ENCODE results near the gene GUCA2B. TPM values are rescaled to one million over a fixed set of nuclear protein-coding genes. Genes with fewer than 3 reads are reported as not detected.

The GUCA2B gene
- total RNA-seq, 1 donor from 2014 or later: not detected

DNA sequence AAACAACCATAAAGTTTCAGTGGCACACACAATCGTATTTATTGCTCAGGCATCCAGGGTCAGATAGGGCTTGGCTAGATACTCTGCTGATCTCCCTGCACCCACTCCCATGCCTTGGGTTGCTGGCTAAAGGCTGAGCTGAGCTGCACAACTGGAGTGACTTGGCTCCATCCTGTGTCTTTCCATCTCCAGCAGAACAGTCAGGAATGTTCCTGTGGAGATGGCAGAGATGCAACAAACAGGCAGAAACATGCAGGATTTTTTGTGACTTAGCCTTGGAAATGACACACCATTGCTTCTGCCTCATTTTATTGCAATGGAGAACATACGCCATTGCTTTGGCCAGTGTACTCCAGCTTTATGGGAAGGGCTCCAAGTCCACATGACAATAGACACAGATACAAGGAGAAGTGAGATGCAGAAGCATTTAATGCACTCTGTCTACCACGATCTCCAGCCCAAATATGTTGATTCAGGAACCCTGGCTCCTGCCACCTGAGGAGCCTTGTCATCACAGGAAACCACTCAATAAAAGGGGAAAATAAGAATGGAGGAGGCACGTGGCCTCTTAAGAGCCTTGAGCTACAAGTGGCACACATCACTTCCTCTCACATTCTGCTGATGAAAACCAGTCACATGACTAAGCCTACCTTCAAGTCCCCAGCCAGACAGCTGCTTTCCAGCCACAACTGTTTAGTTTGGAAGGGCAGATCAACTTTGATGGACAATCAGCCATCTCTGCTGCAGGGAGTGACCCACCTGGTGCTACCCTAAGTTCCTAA is 10.1 kb upstream of the GUCA2B start:
- intact Hi-C loops (cut with micrococcal nuclease): no loop called here

DNA sequence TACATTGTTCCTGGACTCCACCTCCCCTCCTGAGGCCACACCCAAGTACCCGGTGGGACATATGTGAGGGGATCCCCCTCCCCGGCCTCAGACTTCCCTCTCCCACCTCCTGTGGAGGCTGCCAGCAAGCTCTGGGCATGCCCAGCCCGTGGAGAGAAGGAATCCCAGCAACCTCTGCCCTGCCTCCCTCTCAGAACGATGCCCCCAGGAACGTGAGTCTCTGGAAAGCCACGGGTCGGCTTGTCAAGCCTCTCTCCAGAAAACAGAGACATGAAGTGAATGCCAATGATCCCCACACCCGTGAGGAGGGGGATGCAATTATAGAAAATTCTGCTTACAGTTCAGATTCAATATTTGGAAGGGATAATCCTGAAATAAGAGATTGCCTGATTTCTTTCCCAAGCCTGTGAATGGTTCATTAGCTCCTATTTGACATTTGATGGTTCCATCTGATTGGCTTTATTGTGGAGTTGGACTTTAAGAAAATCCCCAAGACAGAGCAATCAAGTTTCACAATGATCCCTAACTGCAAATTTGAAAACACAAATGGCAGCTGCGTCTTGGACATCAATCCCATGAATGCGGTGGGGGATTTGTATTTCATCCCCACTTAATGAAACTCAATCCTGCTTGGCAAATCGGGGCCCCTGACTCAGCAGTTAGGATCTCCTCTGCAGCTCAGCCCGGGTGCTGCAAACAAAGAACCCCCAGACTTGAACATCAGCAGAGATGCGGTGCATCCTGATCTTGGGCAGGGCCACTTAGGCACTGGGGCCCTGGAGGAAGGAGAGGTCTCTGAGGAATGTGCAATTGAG is 9.1 kb upstream of the GUCA2B start:
- intact Hi-C loops (cut with micrococcal nuclease): no loop called here

DNA sequence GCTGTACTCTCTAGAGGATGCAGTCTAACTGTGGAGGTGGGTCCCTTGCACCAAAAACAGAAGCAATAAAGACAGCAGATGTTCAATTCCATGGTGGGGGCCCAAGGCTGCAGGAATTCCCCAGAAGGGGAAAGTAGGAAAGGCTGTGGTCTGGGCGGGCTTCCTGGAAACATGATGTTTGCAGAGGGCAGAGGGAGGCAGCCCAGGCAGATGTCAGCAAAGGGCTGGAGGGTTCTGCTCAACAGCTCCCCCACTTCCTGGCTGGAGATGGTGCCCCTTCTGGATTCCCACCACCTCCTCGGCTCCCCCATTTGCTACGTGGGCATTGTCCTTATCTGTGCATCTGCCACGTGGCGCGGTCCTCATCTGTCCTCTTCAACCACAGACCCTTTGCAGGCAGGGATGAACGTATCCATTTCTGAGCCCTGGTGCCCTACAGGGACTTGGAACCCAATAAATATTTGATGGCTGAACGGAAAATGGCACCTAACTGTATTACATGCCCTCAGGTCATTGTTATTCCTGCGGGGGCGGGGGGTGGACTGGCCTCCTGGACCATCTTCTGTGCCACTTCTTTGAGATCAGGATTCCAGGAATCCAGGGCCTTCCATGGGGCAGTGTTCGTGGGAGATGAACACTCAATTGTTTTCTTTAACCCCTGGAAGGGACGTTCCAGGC is 8.4 kb upstream of the GUCA2B start:
- intact Hi-C loops (cut with micrococcal nuclease): no loop called here

DNA sequence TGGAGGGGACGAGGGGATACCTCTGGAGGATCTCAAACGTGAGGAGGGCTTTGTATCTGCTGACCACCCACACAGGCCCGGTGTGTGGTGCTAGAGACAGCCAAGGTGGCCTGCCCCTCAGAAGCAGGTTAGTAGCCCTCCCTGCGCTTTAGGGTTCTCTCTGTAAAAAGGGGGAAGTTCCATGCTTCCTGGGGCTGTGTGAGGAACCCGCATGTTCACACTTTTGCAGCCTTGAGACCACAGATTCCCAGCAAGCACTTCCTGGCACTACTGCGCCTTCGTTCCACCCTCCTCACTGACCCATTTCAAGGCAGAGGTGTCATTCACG is 7.9 kb upstream of the GUCA2B start:
- intact Hi-C loops (cut with micrococcal nuclease): no loop called here

DNA sequence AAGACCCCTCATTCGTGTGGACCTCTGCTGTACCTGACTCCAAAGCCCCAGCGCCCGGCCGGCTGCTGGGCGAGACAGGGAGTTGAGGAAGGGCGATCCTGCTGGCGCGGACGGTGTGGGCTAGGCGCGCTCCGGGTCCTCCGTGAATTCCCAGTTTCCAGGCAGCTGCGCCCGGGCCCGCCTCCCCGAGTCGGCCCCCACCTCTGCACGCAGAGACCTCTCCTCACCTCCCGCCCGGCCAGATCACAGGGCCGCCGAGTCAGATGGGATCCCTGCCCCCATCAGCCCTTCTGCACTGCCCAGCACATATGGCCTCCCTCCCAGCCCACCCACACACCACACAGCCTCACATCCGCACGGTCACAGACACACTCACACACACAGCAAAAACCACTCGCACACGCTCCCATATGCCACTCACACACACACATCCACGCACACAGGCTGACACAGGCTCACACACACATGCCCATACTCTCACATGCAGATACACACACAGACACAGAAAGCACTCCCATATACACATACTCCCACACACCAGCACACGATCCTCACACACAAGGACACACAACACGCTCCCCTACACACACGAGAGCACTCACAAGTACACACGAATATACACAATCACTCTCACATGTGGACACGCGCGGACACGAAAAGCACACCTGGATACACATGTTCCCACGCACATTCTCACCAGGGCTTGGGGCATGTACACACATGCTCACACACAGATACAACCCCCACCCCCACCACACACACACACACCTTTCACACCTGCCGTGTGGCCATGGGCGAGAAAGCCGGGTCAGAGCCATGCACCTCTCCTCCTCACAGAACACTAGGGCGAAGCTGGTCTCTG is 7.2 kb upstream of the GUCA2B start:
- intact Hi-C loops (cut with micrococcal nuclease): no loop called here

DNA sequence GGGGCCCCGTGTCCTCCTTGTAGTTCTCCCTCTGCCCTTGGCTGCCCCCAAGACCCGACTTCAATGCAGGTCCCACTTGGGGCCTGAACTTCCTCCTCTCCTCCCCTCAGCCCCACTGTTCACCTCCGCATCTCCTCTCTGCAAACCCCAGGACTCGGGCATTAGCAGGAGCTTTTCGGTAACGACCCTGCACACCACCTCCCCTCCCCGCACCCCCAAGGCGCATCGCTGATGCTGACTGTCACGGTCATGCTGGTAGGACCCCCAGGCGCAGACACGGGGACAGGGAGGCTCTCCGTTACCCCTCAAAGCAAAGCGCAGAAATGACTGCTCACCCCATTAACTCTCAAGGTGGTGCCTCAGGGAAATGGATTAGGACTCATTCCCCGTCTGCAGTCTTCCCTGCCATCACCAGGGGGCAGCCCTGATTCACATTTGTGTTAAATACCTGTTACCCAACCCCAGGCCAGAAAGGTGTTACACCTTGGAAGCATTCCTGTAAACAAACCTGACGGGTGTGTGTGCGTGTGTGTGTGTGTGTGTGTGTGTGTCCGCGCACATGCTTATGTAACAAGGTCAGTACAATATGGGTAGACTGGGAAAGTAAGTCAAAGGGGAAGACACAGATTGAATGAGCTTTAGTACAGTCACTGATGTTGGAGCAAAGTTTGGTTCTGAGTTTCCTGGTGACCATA is 6.4 kb upstream of the GUCA2B start:
- intact Hi-C loops (cut with micrococcal nuclease): no loop called here

DNA sequence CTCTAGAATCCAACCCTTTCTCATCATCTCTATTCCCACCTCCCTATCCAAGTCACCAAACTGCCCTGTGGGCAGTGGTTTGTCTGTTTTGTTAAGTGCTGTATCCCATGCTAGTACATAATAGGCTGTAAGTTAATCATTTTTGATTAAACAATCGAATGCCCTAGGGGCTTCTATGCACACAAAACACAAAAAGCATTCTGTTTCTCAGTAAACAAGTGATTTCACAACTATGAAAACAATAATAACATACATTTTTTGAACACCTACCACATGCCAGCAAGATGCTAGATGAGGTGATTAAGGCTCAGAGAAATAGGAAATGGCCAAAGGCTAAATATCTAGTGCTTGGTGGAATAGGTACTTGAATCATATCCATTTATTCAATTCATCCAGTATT is 5.0 kb upstream of the GUCA2B start:
- intact Hi-C loops (cut with micrococcal nuclease): no loop called here

DNA sequence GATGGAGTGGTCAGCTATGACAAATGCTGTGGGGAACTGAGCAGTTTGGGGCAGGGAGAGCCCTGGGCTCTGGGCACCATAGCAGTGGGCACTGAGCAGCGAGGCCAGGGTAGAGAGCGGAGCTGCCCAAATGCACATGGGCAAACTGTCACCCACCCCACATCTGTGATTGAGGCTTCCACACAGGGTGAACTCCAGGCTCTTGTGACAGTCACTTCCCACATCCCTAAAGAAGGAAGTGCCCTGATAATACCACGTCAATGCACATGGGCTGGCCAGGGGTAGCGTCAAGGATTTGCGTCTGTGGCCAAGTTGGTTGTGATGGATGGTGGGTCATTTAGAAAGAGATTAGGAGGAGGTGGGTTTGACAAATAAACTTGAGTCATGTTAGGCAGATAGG is 2.6 kb upstream of the GUCA2B start:
- intact Hi-C loops (cut with micrococcal nuclease): no loop called here

DNA sequence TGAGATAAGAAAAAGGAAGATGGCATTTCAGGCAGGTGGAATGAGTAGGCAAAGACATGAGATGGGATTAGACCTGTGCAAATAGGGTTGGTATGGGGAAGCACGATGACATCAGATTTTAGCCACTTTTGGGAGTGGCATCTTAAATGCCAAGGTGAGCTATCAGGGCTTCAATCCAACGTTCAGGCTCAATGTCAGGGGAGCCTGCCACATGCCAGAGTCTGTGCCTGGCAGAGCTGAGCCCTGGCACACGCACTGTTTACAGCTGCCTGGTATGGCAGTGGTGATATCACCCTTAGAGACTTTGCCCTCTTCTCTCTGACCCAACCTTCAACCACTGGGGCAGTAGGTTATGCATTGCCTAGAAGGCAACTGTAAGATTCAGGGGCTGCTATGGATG is 1.1 kb upstream of the GUCA2B start:
- intact Hi-C loops (cut with micrococcal nuclease): no loop called here

DNA sequence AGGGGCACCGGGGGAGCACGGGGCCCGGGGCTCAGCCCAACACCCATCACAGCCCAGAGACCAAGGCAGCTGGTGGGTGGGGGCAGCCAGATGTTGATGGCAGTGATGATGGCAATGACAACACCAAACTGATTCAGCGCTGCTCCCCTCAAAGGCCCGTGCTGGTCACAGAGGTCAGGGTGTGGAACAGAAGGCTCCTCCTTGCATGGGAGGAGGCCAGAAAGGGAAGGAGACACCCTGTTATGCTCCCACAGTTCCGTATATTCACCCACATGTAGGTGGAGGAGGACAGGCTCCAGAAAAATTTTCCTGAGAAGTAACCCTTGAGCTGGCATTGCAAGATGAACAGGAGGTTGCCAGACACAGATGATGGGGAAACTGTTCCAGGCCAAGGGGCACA is 414 bp downstream of the GUCA2B start:
- intact Hi-C loops (cut with micrococcal nuclease): no loop called here

DNA sequence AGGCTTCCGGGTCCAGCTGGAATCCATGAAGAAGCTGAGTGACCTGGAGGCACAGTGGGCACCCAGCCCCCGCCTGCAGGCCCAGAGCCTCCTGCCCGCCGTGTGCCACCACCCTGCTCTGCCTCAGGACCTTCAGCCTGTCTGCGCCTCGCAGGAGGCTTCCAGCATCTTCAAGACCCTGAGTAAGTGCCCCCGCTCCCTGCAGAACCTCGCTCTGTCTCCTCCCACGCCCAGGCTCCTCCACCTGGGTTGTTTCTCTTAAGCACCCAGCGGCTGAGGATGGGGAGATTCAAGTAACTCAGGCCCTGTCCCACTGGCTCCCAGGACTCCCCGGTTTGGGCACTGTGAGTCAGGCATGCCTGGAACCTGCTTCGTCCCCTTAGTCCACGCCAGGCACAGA is 1.5 kb downstream of the GUCA2B start:
- intact Hi-C loops (cut with micrococcal nuclease): no loop called here

DNA sequence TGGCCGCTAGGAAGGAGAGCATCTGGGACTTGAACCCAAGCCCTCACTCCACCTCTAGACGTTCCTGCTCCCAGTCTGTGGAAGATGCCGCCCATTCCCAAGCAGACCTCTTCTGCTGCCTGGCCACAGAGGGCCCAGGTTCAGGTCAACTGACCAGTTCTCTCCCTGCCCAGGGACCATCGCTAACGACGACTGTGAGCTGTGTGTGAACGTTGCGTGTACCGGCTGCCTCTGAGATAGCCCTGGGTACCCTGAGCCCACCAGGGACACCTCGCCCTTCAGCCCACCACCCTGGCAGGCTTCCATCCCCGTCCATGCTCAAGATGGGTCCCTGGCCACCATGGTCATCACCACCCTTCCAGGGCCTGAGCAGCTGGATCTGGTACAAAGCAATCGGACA is 2.2 kb downstream of the GUCA2B start:
- intact Hi-C loops (cut with micrococcal nuclease): no loop called here

DNA sequence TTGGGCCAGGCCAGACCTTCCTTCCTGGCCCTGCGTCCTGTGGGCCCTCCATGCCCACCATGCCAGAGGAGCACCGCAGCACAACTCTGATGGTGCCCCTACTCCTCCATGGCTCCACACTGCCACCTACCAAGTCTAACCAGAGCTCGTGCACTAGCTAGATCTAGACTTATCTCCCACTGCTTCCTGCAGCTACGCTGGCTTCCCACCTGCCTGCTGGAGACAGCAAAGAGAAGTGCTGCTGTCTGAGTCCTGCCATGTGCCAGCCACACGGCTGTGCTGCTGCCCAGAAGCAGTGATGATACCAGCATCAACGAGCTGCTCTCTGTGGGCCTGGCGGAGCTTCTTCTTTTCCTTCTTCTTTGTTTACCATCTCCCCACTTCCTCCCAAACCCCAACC is 4.5 kb downstream of the GUCA2B start:
- intact Hi-C loops (cut with micrococcal nuclease): no loop called here

DNA sequence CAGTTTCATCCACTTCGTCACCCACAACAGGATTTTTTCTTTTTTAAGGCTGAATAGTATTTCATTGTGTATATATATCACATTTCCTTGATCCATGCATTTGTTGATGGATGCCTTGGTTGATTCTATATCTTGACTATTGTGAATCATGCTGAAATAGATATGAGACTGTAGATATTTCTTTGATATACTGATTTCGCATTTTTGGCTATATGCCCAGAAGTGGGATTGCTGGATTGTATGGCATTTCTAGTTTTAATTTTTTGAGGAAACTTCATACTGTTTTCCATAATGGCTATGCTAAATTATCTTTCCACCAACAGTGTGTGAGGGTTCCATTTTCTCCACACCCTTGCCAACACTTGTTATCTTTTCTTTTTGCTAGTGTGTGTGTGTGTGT is 5.0 kb downstream of the GUCA2B start:
- intact Hi-C loops (cut with micrococcal nuclease): no loop called here

DNA sequence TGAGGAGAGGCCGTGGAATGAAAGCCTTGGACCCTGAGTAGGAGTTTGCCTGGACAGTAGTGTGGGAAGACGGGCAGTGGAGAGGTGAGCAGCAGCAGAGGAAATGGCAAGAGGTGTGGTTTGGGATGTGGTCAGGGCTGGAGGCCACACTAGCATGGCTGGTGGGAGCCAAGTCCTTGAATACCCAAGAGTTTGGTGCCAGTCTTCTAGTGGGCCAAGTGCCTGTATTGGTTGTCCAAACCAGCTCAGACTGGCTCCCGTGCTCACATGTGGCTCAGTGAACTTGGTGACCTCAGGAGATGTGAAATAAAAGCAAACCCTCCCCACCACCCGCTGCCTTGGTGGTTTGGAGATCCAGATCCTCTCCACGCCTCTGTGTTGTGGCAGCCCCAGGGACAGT is 9.0 kb downstream of the GUCA2B start:
- intact Hi-C loops (cut with micrococcal nuclease): no loop called here

DNA sequence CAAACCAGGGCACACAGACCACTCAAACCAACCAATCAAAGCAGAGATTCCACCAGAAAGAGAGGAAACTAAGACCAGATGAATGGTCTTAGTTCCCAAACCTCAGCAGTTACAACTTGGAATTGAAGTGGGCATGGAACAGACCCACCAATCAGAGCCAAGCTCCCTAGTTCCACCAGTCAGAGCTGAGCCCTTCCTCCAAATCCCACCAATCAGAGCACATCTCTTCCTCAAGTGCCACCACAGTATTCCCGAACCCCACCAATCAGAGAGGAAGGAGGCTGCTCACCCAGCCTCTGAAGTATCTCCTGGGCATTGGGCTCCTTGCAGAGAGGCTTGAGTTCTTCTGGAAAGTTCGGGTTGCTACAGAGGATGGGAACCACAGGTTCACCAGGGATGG is 9.9 kb downstream of the GUCA2B start:
- intact Hi-C loops (cut with micrococcal nuclease): no loop called here

DNA sequence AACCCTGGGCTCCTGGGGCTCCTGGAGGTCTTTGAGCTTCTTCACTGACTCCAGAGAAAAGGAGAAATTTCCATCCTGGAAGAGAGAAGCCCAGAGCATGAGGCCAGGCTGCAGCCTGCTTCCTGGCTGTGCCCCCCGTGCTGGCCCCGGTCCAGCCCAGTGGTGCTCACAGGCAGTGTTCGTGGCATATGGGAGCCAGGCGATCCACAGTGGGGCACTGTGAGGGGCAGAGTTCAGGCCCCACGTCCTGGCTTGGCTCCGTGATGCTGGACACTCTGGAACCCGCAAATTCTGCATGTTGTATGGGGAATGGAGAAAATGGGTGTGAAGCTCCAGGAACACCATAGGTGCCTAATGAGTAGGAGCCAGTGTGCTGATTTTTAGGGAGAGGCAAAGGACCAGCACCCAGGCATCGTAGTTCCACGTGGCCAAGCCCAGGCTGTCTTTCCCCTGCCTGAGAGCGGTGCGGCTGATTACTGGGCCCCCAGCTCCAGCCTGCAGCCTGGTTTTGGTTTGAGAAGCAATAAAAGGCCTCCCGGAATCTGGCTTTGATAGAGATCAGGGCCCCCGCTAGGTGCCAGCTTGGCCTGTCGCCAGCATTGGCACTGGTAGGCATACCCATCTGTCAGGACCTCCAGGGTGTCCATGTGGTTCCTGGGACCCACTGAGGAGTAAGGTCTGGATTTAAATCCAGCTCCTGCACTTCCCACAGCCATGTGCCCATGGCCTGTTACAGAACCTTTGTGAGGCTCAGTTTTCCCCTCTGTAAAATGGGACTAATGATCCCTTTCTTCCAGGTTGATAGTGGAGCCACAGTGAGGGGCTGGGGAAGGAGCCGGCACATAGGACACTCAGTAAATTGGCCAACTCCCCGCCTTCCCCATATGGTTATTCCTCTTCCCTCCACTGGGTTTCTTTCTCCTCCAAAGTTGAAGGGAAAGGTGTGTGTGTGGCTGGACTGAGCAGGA is 10.6 kb downstream of the GUCA2B start:
- intact Hi-C loops (cut with micrococcal nuclease): no loop called here

DNA sequence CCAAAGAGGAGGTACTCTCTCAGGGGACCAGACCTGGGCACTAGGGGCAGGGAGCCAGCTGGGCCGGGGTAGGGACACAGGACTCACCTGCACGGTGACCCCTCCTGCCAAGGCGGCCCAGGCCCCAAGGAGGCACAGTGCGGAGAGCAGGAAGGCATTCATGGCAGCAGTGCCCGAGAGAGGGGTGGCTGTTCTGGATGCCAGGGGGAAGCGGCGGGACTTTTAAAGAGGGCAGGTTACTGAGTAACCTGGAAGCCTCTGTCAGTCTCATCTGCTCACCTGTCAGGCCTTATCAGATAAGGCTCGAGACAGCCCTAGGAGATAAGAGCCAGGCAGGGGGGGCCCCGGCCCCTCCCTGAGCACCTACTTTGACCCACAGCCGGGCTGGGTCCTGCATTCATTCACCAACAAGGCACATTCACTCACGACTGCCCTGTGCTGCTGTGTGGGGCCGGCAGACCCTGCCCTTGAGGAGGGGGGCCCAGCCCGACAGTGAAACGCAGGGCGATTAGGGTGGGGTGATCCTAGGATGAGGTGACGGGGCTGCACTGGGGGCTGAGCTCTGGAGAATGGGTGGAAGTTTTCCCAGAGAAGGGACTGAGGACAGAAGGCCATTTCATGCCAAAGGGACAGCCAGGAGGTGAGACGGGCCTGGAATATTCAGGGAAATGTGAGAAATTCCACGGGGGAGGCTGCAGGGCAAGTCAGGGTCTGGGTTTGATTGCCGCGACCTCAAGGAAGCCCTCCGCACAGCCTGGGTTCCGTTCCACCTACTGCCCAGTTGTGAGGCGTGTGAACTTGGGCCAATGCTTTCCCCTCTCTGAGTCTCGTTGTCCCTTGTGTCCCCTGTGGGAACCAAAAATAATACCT is 11.6 kb downstream of the GUCA2B start, which contains the start of gene GUCA2A:
Gene GUCA2A (minus strand): TSS at position 195 of the 870 bp plus-strand sequence. CDS start 33 bp downstream, at position 162.
- intact Hi-C loops (cut with micrococcal nuclease): no loop called here
